Stimulated activated CD4-positive, alpha-beta T cell treated with anti-CD3 and anti-CD28 coated beads, Interleukin-1b, Interleukin-23, amount 100 ng/mL, for 4 hours (primary cell): ENCODE results near the gene PPCDC.

Experiments used
- DNase-seq, 2 donors: peaks; one replicate each; pipeline ENCODE4 v3.0.0-alpha.2; 2020; ENCODE audit warnings: low read depth in 2 of 2

PPCDC gene

GRCh38 chr15:75023181-75023871 lies at the start of gene PPCDC:
Gene PPCDC (plus strand): TSS chr15:75023590. CDS start chr15:75028319, 4,729 bp downstream.
- DNase-seq, result peak; percentile 87 to 88

GRCh38 chr15:74976159-74976558 lies 47.2 kb upstream of the PPCDC start:
- no peak for DNase-seq

GRCh38 chr15:74977599-74977998 lies 45.8 kb upstream of the PPCDC start:
- DNase-seq, result no peak

GRCh38 chr15:74978077-74978476 lies 45.3 kb upstream of the PPCDC start:
- DNase-seq, result no peak

- DNase-seq, result no peak
These were observed 44.9 kb upstream of the PPCDC start for GRCh38 chr15:74978503-74978902.

- no peak for DNase-seq
These were observed 41.2 kb upstream of the PPCDC start for GRCh38 chr15:74982183-74982582.

- no peak for DNase-seq
These were observed 39.6 kb upstream of the PPCDC start for GRCh38 chr15:74983725-74984231.

GRCh38 chr15:74988007-74988800 lies 35.2 kb upstream of the PPCDC start:
- DNase-seq, result no peak

GRCh38 chr15:74989527-74989926 lies 33.9 kb upstream of the PPCDC start:
- DNase-seq, result no peak

- no peak for DNase-seq
These were observed 30.8 kb upstream of the PPCDC start for GRCh38 chr15:74992619-74993018.

GRCh38 chr15:74994236-74994635 lies 29.2 kb upstream of the PPCDC start:
- no peak for DNase-seq

- no peak for DNase-seq
These were observed 28.7 kb upstream of the PPCDC start for GRCh38 chr15:74994685-74995084.

GRCh38 chr15:74995182-74995778 lies 28.1 kb upstream of the PPCDC start, which contains the start of gene SCAMP5:
Gene SCAMP5 (plus strand): TSS chr15:74995563. CDS start chr15:75011840, 16,277 bp downstream.
- DNase-seq, result peak; percentile 82 to 86

- DNase-seq, result no peak
These were observed 27.3 kb upstream of the PPCDC start for GRCh38 chr15:74995779-74996765.

- DNase-seq, result no peak
These were observed 26.2 kb upstream of the PPCDC start for GRCh38 chr15:74997141-74997540.

GRCh38 chr15:74997543-74997942 lies 25.8 kb upstream of the PPCDC start:
- no peak for DNase-seq

- DNase-seq, result no peak
These were observed 22.1 kb upstream of the PPCDC start for GRCh38 chr15:75001310-75001709.

- no peak for DNase-seq
These were observed 21.0 kb upstream of the PPCDC start for GRCh38 chr15:75002398-75002797.

- no peak for DNase-seq
These were observed 16.2 kb upstream of the PPCDC start for GRCh38 chr15:75007216-75007615.

GRCh38 chr15:75008221-75008625 lies 15.2 kb upstream of the PPCDC start:
- no peak for DNase-seq

GRCh38 chr15:75008629-75009326 lies 14.6 kb upstream of the PPCDC start:
- DNase-seq, result no peak
